Thyroid gland (tissue), 4 donors: ENCODE results near the gene MUC6.

Experiments used
- CTCF ChIP-seq, 6 experiments: fragments of 200-600 bp in 3 of 6; fragments of 450-650 bp in 3 of 6; sonication (generic) in 3 of 6; IDR thresholded peaks; one replicate each; pipeline ENCODE4 v1.5.1; 2016 to 2019; ENCODE audit warnings: antibody characterized with exemption in 6 of 6, mild to moderate bottlenecking in 2 of 6, inconsistent platforms in 1 of 6, moderate library complexity in 1 of 6
- POLR2A ChIP-seq, 2 donors: fragments of 450-650 bp; IDR thresholded peaks; one replicate each; pipeline ENCODE4 v1.6.1; 2017; ENCODE audit warnings: antibody characterized with exemption in 2 of 2, mild to moderate bottlenecking in 2 of 2, moderate library complexity in 1 of 2

GRCh38 chr11:1036303-1036923 lies at the start of gene MUC6:
- TF ChIP-seq CTCF (IDR thresholded peaks at IDR 0.05), result no peak
- TF ChIP-seq POLR2A (IDR thresholded peaks at IDR 0.05), result no peak
